HG03558 (cell line): Measurements from ENCODE around the gene ARHGAP40.

Source experiments
- ATAC-seq: cut with Tn5 transposase; IDR thresholded peaks from one replicate; pipeline ENCODE4 v1.9.1; 2021; ENCODE audit warnings: moderate number of reproducible peaks; ENCODE audit not compliant: unreplicated experiment; ENCODE audit errors: extremely low read depth

Gene ARHGAP40

DNA sequence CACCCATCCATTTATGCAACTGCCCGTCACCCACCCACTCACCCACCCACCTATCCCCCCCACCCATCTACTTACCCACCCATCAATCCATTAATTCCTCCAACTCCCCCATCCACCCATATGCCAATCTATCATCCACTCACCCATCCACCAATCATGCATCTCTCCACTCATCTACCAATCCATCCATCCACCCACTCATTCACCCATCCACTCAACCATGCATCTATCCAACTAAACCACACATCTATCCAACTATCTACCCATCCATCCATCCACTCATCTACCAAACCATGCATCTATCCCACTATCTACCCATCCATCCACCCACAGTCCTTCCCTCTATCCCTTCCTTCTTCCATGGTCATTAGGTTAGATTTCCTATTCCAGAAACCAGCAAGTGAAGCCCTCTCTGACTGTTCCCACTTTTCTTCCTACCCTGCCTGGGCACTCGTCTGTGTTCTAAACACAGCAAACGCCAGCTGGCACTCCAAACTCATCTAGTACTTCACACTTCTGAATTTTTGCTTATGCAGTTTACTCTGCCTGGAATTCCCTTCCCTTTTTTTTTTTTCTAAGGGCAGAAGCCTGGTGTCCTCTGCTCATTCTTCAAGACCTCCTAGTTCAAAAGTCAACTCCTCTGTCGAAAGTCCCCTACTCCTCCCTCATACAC lies 43.1 kb downstream of the ARHGAP40 start:
- ATAC-seq = no peak

DNA sequence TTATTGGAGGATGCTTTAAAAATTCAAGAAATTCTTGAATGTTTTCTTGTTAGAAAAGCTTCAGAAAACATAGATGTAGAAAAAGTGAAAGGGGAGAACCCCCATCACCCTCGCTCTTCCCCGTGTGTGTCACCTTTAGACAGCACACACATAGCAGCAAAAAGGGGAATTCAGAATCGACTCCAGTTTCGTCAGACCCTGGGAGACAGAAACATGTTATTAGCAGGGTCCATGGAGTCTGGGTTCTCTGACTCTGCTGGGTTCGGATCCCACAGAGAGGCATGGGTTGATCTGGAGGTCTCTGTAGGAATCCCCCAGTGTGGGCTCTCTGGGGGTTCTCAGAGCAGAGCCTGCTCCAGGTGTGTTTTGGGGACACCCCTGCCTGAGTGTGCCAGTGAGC lies 43.7 kb downstream of the ARHGAP40 start:
- no peak for ATAC-seq

DNA sequence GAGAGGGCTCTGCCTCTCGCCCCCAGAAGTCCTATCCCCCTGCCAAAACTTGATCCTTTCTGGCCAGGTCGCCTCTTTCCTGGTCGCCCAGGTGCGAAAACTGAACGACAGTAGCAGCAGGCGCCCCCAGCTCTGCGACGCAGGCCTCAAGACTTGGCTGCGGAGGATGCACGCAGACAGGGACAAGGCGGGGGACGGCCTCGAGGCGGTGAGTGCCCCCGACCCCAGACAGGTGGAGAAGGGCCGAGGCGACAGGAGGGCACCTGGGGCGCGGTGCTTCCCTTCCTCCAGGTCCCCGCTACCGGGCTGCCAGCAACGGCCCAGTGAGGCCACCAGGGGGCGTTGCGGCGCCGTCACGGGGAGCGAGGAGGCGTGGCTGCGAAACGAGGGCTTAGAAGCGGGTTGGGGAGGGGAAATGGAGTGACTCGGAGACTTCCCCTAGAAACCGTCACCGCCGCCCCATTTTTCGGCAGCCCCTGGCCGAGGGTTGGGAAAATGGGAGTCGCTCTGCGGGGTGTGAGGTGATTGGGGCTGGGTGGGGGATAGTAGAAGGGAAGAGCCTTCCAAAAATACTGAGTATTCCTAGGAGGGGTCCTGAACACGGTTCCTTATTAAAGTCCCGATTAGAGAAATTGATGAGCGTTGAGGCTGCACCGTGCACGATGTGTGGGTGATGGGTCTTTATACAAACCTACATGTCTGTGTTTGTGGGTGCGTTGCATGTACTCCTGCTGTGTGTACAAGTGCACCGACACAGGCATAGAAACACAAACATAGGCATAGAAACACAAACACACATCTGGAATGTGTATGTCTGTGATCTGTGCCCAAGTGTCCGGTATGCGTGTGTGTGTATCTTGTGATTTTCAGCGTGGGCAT lies 44.6 kb downstream of the ARHGAP40 start:
- ATAC-seq = peak; percentile 63

DNA sequence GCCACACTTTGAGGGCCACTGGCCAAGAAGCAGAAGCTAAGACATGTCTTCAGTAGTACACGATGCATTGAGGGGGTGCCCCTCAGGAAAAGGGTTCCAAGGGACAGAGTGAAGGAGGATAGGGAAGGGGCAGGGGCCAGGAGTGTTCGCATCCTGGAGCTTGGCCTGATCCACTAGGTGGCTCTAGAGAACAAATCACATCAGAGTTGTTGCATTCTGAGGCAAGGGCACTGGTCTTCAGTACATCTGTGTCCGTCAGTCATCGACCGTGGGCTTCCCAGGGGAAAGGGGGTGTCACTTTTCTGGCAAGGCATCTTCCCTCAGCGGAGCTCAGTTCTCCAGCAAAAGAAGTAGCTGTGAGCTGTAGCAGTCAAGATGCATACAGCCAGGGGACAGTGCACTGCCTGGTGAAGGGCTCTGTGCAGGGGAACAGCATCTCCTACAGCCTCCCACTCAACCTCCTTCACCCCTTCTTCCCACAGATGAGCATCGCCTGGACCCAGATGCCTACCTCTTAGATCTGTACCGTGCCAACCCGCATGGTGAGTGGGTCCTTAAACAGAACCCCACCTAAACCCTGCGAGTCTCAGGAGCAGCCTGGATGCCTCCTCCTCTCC lies 47.8 kb downstream of the ARHGAP40 start:
- no peak for ATAC-seq

DNA sequence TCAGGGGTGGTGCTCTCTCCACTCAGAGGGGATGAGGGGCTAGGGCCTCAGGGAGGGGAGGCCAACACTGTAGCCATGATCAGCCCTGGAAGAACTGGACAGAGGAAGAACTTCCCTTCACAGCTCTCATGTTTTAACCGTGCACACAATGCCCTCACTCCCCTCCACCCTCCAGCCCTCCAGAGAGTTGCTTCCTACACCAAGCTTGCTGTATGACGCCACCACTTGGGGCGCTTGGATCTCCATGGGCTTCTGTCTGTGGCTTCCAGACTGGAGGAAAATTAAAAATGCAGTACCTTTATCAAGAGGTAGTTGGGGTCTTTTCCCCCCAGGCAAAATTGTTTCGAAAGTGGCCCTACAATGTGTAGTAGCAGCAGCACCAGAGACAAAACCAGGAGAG lies 48.4 kb downstream of the ARHGAP40 start:
- no peak for ATAC-seq

DNA sequence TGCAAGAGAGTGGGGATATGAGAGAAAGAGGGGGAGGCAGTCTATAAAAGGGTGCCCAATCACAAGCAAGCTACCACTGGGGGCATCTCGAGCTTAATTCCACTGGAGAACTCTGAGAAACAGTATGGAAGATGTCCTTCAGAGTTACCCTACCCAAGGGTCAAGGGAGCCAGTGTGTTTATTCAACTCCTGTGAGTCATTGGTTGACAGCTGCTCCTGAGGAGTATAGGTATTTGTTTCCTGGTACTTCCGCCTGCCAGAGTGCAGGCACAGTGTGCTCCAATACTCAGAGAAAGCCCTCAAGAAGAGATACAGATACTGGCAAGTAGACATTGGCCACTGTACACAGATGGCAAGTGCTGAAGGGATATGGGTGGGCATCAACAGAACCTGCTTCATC lies 49.5 kb downstream of the ARHGAP40 start:
- ATAC-seq = no peak

DNA sequence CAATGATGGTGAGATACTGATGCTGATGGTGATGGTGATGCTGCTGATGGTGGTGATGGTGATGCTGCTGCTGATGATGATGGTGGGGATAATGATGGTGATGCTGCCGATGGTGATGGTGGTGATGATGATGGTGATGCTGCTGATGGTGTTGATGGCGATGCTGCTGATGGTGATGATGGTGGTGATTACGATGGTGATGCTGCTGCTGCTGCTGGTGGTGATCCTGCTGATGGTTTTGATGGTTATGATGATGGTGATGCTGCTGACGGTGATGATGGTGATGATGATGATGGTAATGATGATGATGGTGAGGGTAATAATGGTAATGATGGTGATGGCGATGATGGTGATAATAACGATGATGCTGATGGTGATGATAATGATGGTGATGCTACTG lies 50.0 kb downstream of the ARHGAP40 start:
- no peak for ATAC-seq

DNA sequence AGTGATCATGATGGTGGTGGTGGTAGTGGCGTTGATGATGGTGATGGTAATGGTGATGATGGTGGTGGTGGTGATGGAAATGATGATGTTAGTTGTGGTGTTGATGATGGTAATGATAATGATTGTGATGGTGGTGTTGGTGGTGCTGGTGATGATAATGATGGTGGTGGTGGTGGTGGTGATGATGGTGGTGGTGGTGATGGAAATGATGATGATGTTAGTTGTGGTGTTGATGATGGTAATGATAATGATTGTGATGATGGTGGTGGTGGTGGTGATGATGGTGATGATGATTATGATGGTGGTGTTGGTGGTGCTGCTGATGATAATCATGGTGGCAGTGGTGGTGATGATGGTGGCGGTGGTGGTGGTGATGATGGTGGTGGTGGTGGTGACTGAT lies 51.4 kb downstream of the ARHGAP40 start:
- ATAC-seq = no peak

DNA sequence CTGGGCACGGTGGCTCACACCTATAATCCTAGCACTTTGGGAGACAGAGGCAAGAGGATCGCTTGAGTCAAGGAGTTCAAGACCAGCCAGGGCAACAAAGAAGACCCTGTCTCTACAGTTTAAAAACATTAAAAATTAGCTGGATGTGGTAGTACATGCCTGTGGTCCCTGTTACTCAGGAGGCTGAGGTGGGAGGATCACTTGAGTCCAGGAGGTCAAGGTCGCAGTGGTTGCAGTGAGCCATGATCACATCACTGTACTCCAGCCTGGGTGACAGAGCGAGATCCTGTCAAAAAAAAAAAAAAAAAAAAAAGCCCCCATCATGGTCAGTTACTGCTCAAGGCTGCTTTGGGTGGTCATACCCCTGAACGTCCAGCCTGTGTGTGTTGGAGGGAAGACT lies 55.8 kb downstream of the ARHGAP40 start:
- ATAC-seq = no peak

DNA sequence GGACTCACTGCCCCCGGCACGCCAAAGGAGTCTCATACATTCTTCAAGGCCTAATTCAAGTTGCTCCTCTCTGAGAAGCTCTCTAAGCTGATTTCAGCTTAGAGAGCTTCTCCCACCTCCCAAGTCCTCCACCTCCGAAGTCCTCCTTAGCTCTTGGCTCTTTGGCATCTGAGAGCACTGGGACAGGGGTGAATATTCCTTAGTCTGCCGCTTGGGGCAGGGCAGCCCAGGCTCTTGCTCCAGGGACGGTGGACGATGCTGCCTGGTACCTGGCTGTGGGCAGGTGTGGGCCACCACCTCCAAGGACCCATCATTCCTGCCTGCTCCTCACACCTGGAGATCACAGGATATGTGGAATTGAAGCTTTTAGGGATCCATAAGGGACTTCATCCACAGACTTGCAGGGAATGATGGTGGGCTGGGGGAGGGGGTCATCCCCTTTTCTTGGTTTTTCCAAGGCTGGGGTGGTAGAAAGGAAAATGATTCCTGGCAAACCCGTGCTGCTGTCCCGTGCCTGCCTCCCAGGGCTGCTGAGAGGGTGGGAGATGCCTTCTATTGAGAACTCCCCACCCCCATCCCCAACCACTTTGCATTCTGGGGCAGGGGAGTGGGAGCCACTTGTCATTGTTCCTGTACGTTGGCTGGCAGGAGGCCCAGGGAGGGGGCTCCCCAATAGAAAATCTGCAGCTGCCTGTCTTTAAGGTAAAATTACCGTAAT lies 57.4 kb downstream of the ARHGAP40 start:
- no peak for ATAC-seq

DNA sequence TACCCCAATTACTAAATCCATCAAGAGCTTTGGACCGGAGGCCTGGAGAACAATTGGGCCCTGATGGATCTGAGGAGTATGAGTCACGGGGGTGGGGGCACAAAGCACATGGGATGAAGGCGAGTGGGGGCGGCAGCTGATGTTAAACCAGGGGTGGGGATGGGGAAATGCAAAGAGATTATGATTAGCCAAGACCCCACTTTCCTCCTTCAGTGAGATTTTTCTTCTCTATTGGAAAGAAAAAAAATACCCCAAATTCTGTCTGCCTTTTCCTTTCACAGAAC lies 57.9 kb downstream of the ARHGAP40 start:
- no peak for ATAC-seq

DNA sequence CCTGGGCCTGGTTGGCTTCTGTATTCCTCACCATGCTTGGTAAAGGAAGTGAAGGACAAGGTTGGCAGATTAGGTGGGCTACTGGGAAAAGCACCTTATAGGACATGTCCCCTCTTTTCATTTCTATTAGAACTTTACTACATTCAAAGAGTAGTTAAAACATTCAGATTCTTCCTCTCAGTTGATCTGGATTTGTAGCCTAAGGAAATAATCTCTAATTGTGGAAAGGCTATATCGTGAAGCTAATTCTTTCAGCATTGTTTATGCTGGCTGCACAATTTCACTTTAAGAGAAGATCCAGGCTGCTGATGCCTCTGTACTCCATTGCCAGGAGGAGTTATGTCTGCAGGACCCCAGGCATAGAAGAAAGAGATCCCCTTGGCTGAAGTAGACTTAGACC lies 58.8 kb downstream of the ARHGAP40 start:
- ATAC-seq = no peak

DNA sequence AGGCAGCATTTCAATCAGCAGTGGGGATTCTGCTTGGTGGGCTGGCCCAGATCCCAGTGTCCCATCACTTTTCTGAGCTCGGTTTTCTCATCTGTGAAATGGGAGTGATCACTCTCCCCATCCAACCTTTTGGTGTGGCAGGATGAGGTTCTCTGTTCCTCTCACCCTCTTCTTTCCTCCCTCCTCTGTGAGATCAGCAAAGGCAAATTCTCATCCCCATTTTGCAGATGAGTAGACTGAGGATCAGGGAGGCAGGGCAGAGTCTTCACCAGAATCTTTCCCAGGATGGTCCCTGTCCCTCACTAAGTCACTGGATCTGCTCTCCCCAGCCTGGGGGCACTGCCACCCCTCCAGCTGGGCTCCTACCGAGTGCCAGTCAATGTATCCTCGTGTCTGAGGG lies 62.1 kb downstream of the ARHGAP40 start:
- ATAC-seq = no peak

DNA sequence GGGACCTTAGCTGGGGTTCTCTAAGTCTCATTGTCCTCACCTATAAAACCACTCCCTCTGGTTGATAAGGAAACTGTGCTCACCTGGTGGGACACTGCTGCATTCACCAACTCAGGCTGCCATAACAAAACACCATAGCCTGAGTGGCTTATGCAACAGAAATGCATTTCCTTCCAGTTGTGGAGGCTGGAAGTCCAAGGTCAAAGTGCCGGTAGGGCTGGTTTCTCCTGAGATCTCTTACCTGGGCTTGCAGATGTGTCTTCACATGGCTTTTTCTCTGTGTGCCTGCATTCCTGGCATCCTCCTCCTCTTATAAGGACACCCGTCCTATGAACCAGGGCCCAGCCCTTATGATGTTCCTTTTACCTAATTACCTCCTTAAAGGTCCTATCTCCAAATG lies 62.7 kb downstream of the ARHGAP40 start:
- no peak for ATAC-seq

DNA sequence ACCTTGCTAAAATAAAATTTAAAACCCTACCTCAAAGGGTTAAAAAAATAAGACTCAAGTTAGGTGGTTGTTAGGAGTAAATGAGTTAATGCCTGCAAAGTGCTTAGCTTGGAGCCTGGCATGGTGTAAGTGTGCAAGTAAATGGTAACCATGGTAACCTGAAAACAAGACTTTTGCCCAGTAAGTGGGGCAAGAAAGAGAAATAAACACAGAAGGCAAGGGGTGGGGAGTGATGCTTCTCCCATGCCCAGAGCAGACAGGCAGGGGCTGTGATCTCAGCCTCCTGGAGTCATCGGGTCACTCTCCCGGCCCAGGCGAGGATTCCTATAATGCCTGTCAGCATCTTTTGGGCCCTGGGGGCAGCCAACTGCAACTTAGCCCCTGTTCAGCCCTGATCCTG lies 63.5 kb downstream of the ARHGAP40 start:
- no peak for ATAC-seq

DNA sequence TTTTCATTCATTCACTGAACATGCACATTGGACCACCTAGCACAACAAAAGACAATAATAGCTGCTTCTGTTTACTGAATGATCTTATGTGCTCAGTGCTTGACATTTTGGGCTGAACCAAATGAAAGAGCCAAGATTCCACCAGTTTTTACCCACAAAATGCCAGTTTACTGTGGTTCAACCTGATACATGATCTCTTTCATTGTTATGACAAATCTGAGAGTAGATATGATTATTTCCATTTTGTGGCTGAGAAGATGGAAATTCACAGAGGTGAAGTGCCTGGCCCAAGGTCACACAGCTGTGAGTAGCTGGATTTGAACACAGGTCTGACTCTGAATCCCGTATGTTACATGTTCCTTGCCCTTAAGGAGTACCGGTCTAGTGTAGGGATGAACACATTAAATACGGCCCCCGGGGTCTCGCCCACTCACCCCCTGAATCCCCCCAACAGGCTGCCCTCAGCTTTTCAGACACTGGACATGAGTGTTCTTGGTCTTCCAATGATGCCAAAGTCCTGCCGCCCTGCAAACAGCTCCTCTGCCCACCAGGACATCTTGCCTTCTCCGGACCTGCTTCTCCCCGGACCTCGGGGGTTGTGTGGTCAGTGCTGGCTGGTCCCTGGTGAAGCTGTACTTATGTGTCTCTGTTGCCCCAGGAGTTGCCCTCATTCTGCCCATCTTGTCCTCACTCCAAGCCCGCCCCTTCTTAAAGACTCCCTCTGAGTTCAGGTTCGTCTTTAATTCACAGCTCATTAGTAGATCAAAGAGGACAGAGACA lies 64.1 kb downstream of the ARHGAP40 start:
- no peak for ATAC-seq

DNA sequence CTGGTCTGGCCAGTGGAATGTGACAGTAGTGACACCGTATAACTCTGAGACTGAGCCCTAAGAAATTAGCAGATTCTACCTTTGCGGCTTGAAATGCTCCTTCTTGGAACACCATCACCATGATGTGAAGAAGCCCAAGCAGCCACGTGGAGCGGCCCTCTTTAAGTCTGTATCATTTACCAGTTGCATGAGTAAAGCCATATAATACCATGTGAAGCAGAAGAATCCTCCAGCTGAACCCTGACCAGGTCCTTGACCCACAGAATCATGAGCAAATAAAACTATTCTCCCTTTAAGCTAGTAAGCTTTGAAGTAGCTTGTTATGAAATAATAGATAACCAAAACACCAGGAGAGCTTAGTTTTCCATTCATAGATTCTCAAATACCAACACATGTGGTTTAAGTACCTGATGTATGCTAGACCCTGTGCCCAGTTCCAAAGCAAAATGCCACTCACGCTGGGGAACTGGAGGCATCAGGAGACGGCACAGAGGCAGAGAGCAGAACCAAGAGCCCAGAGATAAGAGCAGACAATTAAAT lies 65.9 kb downstream of the ARHGAP40 start:
- no peak for ATAC-seq

DNA sequence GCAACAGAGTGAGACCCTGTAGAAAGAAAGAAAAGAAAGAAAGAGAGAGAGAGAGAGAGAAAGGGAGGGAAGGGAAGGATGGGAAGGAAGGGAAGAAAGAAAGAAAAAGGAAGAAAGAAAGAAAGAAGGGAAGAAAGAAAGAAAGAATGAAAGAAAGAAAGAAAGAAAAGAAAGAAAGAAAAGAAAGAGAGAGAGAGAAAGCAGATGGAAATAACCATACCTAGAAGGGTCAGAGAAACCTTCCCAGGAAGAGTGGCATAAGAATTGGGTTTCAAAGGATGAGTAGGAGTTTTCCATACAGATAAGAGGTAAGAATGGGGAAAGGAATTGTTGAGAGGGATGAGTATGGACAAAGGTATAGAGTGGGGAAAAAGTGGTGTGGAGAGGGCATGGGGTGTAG lies 68.1 kb downstream of the ARHGAP40 start:
- ATAC-seq = no peak

DNA sequence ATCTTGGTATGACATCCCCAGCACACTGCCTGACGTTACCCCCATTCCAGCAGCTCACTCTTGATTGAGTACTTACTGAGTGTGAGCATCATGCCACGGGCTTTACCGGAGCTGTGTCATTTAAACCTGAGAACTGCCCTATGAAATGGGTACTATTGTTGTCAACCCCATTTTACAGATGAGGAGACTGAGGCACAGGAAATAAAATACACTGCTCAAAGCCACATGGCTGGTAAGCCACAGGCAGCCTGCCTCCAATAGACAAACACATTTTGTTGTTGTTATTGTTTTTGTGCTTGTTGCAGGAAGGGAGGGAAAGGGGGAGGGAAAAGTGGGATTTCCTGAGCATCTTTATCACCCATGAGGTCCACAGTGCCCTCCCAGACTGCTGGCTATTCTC lies 69.2 kb downstream of the ARHGAP40 start:
- ATAC-seq = no peak

DNA sequence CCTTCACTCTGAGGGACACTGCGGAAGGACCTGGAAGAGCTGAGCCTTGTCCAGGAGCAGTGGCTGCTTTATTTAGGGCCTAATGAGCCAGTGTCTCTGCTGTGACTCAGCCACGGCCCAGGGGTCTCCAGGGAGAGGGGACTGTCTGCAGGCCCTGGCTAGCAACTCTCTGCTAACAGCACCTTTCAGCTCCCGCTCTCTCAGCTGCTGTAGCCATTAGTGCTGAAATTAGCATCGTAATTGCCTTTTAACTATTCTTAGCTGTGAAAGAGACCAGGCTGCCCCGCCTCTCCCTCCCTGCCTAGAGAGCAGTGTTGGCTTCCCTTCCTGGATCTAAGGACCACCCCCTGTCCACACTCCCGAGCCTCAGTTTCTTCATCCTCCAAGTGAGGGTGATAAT lies 69.6 kb downstream of the ARHGAP40 start:
- ATAC-seq = no peak
